Measurements from ENCODE around the gene POLR1A. TPM values are rescaled to one million over a fixed set of nuclear protein-coding genes. Genes with fewer than 3 reads are reported as not detected.
A peak's percentile ranks its signal among the peaks of the same experiment; 100 is the strongest.

The POLR1A gene
- polyA plus RNA-seq, 3 donors = 0.45 to 2.1 (median 1.6) TPM

DNA sequence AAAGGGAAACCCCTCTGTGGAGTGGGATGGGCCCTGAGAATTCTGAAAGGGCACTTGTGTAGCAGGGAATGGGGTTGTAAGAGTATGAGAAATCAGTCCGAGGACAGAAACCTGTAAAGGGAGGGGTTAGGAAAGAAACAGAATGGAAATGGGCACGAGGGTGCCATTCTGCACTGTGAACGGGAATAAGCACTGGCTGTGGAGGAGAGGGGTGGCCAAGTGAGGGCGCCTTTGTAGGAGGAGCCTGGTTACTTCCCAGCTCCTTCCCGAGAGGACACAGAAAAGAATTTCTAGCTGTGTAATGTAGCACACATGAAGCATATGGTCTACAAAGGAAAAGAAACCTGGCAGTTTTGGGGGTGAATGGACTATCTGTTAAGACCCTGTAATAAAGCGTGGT, 53.4 kb downstream of the POLR1A start:
- H3K36me3 ChIP-seq (replicated peaks in 1 of 2; ENCODE audit: control insufficient read depth in 1 of 2, insufficient read depth in 2 of 2, low read length in 2 of 2) = peaks cover 41 to 65% of the 10 kb centered on the region in 2 donors

DNA sequence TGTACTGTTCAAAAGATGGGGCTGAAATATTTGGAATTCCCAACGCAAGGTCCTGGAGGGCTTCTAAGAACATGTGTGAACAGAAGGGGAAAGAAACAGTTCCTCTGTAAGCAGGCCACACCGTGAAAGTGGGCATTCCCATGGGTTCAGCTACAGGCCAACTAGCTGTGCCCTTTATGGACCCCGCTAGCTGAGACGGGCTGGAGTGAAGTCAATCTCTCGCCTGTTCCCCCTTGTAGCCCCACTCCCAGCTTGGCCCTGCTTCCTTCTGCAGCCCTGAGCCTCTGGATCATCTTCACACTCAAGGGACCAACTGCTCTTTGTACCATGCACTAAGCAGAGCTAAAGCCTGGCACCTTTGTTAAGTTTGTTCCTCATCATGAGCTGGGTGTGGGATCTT, 55.4 kb downstream of the POLR1A start:
- Histone ChIP-seq H3K9ac (ENCODE audit: insufficient read depth, low read length, poor library complexity, severe bottlenecking) (no peak overlapping the region), H3K4me2 (replicated peaks; ENCODE audit: extremely low read depth, low read length, poor library complexity, severe bottlenecking) (no peak overlapping the region), H3K79me2 (ENCODE audit: insufficient read depth, low read length) (no peaks in the 10 kb centered on the region), H4K20me1 (ENCODE audit: insufficient read depth, low read length) (no peaks in the 10 kb centered on the region), H3K9me3 (replicated peaks in 1 of 2; ENCODE audit: control insufficient read depth in 1 of 2, insufficient read depth in 1 of 2, low read length in 2 of 2) (no peaks in the 10 kb centered on the region), H3K4me3 (replicated peaks in 1 of 3; ENCODE audit: low read depth in 2 of 3, low read length in 3 of 3) (no peak overlapping the region), H2AFZ (ENCODE audit: insufficient read depth, low read depth, low read length, poor library complexity, severe bottlenecking) (peak overlapping the region; percentile 51), H3K27ac (ENCODE audit: low read depth in 1 of 2, low read length in 2 of 2) (peak overlapping the region in 1 of 2 donors; percentile 21), H3K4me1 (ENCODE audit: control insufficient read depth in 1 of 2, insufficient read depth in 2 of 2, low read length in 2 of 2) (peaks cover 9 to 21% of the 10 kb centered on the region in 2 donors), H3K36me3 (replicated peaks in 1 of 2; ENCODE audit: control insufficient read depth in 1 of 2, insufficient read depth in 2 of 2, low read length in 2 of 2) (peaks cover 51 to 75% of the 10 kb centered on the region in 2 donors), H3K27me3 (ENCODE audit: control insufficient read depth in 2 of 2, insufficient read depth in 2 of 2, low read length in 2 of 2) (no peaks in the 10 kb centered on the region)
- H3K36me3 Mint-ChIP-seq = peaks cover 63 to 75% of the 10 kb centered on the region in 2 donors
- H3K9me3 Mint-ChIP-seq = no peaks in the 10 kb centered on the region
- H3K27ac Mint-ChIP-seq = peak overlapping the region in 5 of 7 donors; percentile 8 to 89 (median 78)
- TF ChIP-seq, protein P1, sequence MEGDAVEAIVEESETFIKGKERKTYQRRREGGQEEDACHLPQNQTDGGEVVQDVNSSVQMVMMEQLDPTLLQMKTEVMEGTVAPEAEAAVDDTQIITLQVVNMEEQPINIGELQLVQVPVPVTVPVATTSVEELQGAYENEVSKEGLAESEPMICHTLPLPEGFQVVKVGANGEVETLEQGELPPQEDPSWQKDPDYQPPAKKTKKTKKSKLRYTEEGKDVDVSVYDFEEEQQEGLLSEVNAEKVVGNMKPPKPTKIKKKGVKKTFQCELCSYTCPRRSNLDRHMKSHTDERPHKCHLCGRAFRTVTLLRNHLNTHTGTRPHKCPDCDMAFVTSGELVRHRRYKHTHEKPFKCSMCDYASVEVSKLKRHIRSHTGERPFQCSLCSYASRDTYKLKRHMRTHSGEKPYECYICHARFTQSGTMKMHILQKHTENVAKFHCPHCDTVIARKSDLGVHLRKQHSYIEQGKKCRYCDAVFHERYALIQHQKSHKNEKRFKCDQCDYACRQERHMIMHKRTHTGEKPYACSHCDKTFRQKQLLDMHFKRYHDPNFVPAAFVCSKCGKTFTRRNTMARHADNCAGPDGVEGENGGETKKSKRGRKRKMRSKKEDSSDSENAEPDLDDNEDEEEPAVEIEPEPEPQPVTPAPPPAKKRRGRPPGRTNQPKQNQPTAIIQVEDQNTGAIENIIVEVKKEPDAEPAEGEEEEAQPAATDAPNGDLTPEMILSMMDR (IDR thresholded peaks at IDR 0.05) = no peak
- intact Hi-C loops (cut with micrococcal nuclease) = no loop called here
- WGBS (ENCODE audit: insufficient coverage) = 94% methylated on average over 4 of the region's 5 CpGs
- peaks cover 0 to 2% (median 0%) of the 10 kb centered on the region in 3 donors for H3K27me3 Mint-ChIP-seq (ENCODE audit: low read depth in 3 of 3)
- DNase-seq = peak in 1 of 3 donors; percentile 21
- H3K4me3 Mint-ChIP-seq = no peak overlapping the region
- peaks cover 25% of the 10 kb centered on the region for H3K4me1 Mint-ChIP-seq

More for the DNA sequence above, 53.4 kb downstream of the POLR1A start:
- TF ChIP-seq, protein P1 (IDR thresholded peaks at IDR 0.05) = no peak
- no peak overlapping the region for H2AFZ ChIP-seq (ENCODE audit: insufficient read depth, low read depth, low read length, poor library complexity, severe bottlenecking)
- H3K9me3 ChIP-seq (replicated peaks in 1 of 2; ENCODE audit: control insufficient read depth in 1 of 2, insufficient read depth in 1 of 2, low read length in 2 of 2) = no peaks in the 10 kb centered on the region
- Mint-ChIP-seq H3K27ac (no peak overlapping the region), H3K4me3 (no peak overlapping the region), H3K27me3 (ENCODE audit: low read depth in 3 of 3) (no peaks in the 10 kb centered on the region), H3K36me3 (peaks cover 60 to 61% of the 10 kb centered on the region in 2 donors), H3K4me1 (peaks cover 14% of the 10 kb centered on the region), H3K9me3 (no peaks in the 10 kb centered on the region)
- 94% methylated on average over 6 of the region's 6 CpGs for WGBS (ENCODE audit: insufficient coverage)
- no peaks in the 10 kb centered on the region for H3K27me3 ChIP-seq (ENCODE audit: control insufficient read depth in 2 of 2, insufficient read depth in 2 of 2, low read length in 2 of 2)
- H4K20me1 ChIP-seq (ENCODE audit: insufficient read depth, low read length) = no peaks in the 10 kb centered on the region
- intact Hi-C loops (cut with micrococcal nuclease) = no loop called here
- no peak overlapping the region for H3K27ac ChIP-seq (ENCODE audit: low read depth in 1 of 2, low read length in 2 of 2)
- DNase-seq = no peak
- no peaks in the 10 kb centered on the region for H3K79me2 ChIP-seq (ENCODE audit: insufficient read depth, low read length)
- no peak overlapping the region for H3K4me3 ChIP-seq (replicated peaks in 1 of 3; ENCODE audit: low read depth in 2 of 3, low read length in 3 of 3)
- no peak overlapping the region for H3K4me2 ChIP-seq (replicated peaks; ENCODE audit: extremely low read depth, low read length, poor library complexity, severe bottlenecking)
- no peak overlapping the region for H3K9ac ChIP-seq (ENCODE audit: insufficient read depth, low read length, poor library complexity, severe bottlenecking)
- peaks cover 9 to 16% of the 10 kb centered on the region in 2 donors for H3K4me1 ChIP-seq (ENCODE audit: control insufficient read depth in 1 of 2, insufficient read depth in 2 of 2, low read length in 2 of 2)
